PC-3 (cell line): ENCODE measurements around the gene RGS3. TPM values are rescaled to one million over a fixed set of nuclear protein-coding genes. Genes with fewer than 3 reads are reported as not detected.

Experiments
- ATAC-seq: fragments of 200-7000 bp; cut with Tn5 transposase; 2 replicates; pipeline ENCODE4 v1.9.1; 2020; ENCODE audit warnings: mild to moderate bottlenecking, moderate library complexity
- BruUV-seq: library from RNA; stranded (reverse); fragments of 400-500 nt; replicated peaks from 2 replicates; lab custom pipeline; 2021; lab: Mats Ljungman, UMichigan
- CTCF ChIA-PET: fragments of 300-600 bp; sonication (Branson Sonifier 250); formaldehyde crosslinking; loops from one replicate; lab custom pipeline; 2022; ENCODE audit warnings: antibody characterized with exemption; lab: Charles Lee
- POLR2A ChIA-PET: fragments of 300-600 bp; sonication (Branson Sonifier 250); formaldehyde crosslinking; loops from one replicate; lab custom pipeline; 2022; ENCODE audit warnings: antibody characterized with exemption; ENCODE audit not compliant: unreplicated experiment; lab: Charles Lee
- DNase-seq: peaks from one replicate; pipeline ENCODE4 v3.0.0-alpha.2; 2015
- H2AFZ ChIP-seq: fragments of 300-600 bp; sonication (generic); 2 replicates; pipeline ENCODE4 v1.6.0; 2016; ENCODE audit warnings: antibody characterized with exemption, low read length
- H3F3A ChIP-seq: fragments of 300-600 bp; sonication (generic); one replicate; pipeline ENCODE4 v1.6.0; 2017; ENCODE audit warnings: antibody characterized with exemption, low read length, control low read depth, mild to moderate bottlenecking; ENCODE audit not compliant: unreplicated experiment
- H3K27ac ChIP-seq: fragments of 300-600 bp; sonication (generic); 2 replicates; pipeline ENCODE4 v1.5.1; 2016; ENCODE audit warnings: mild to moderate bottlenecking, low read length
- H3K27me3 ChIP-seq: fragments of 300-600 bp; sonication (generic); 2 replicates; pipeline ENCODE4 v1.6.1; 2016; ENCODE audit warnings: low read length, mixed read lengths
- H3K36me3 ChIP-seq: fragments of 300-600 bp; sonication (generic); 2 replicates; pipeline ENCODE4 v1.6.1; 2016; ENCODE audit warnings: low read depth, mixed run types, low read length, mixed read lengths
- H3K4me1 ChIP-seq: fragments of 300-600 bp; sonication (generic); 2 replicates; pipeline ENCODE4 v1.5.1; 2016; ENCODE audit warnings: low read length; ENCODE audit not compliant: insufficient read depth
- H3K4me2 ChIP-seq: fragments of 300-600 bp; sonication (generic); 2 replicates; pipeline ENCODE4 v1.6.0; 2016; ENCODE audit warnings: low read length
- H3K4me3 ChIP-seq: fragments of 300-600 bp; sonication (generic); 2 replicates; pipeline ENCODE4 v1.5.1; 2016; ENCODE audit warnings: mild to moderate bottlenecking, low read length, mixed read lengths
- H3K79me2 ChIP-seq: fragments of 300-600 bp; sonication (generic); 2 replicates; pipeline ENCODE4 v1.6.1; 2017; ENCODE audit warnings: low read length, mixed read lengths
- H3K9ac ChIP-seq: fragments of 300-600 bp; sonication (generic); 2 replicates; pipeline ENCODE4 v1.6.0; 2016; ENCODE audit warnings: mild to moderate bottlenecking, low read length
- H3K9me2 ChIP-seq: fragments of 300-600 bp; sonication (generic); replicated peaks from 2 replicates; pipeline ENCODE4 v1.6.1; 2016; ENCODE audit warnings: mixed run types, low read length, mixed read lengths
- H3K9me3 ChIP-seq: fragments of 300-600 bp; sonication (generic); 2 replicates; pipeline ENCODE4 v1.6.1; 2016; ENCODE audit warnings: low read length, mixed read lengths
- H4K20me1 ChIP-seq: fragments of 300-600 bp; sonication (generic); 2 replicates; pipeline ENCODE4 v1.6.1; 2016; ENCODE audit warnings: low read length, mixed read lengths
- CTCF ChIP-seq: fragments of 300-600 bp; sonication (generic); conservative IDR thresholded peaks from 2 replicates; pipeline ENCODE4 v1.5.1; 2017; ENCODE audit warnings: antibody characterized with exemption, low read depth, mild to moderate bottlenecking, low read length
- EZH2 ChIP-seq: fragments of 300-600 bp; sonication (generic); IDR thresholded peaks from one replicate; pipeline ENCODE4 v1.6.1; 2017; ENCODE audit warnings: antibody characterized with exemption, mild to moderate bottlenecking, low read length; ENCODE audit not compliant: unreplicated experiment
- EZH2phosphoT487 ChIP-seq: fragments of 300-600 bp; sonication (generic); IDR thresholded peaks from 2 replicates; pipeline ENCODE4 v1.6.1; 2018; ENCODE audit warnings: mild to moderate bottlenecking, antibody characterized with exemption, low read length, borderline replicate concordance
- intact Hi-C: fragments of 100-400 bp; cut with micrococcal nuclease; formaldehyde crosslinking; loops from 2 replicates; pipeline ENCODE4 v1.9.0; 2023
- total RNA-seq: library from RNA; depleted of rRNA; stranded (reverse); fragments of >200 nt; gene quantifications from 2 replicates; pipeline ENCODE4 v1.2.3, GENCODE V29; 2014

Gene RGS3
- total RNA-seq, 1 experiment from 2014 or later: 26.3 TPM

- Histone ChIP-seq H3K9me2 (no peaks in the 10 kb centered on the region), H3K79me2 (no peaks in the 10 kb centered on the region), H3K4me2 (no peak overlapping the region), H3K4me3 (no peak overlapping the region), H3K27me3 (no peaks in the 10 kb centered on the region), H3K9me3 (no peaks in the 10 kb centered on the region), H3K27ac (no peak overlapping the region), H4K20me1 (no peaks in the 10 kb centered on the region), H3F3A (no peaks in the 10 kb centered on the region), H3K36me3 (no peaks in the 10 kb centered on the region), H3K9ac (no peak overlapping the region), H2AFZ (no peak overlapping the region), H3K4me1 (no peaks in the 10 kb centered on the region)
- no peak for TF ChIP-seq EZH2phosphoT487
- TF ChIP-seq CTCF: no peak
- no peak for TF ChIP-seq EZH2
- ATAC-seq (no peak), DNase-seq (no peak)
- POLR2A ChIA-PET: no interaction called here
- intact Hi-C loops: no loop called here
- no TSS peak for BruUV-seq
- CTCF ChIA-PET: no interaction called here
Observed at GRCh38 chr9:113631871-113632665, 168.5 kb downstream of the RGS3 start.

- Histone ChIP-seq H3K36me3 (no peaks in the 10 kb centered on the region), H3K9ac (no peak overlapping the region), H3K9me2 (no peaks in the 10 kb centered on the region), H3K79me2 (no peaks in the 10 kb centered on the region), H4K20me1 (no peaks in the 10 kb centered on the region), H3K4me1 (no peaks in the 10 kb centered on the region), H3K27me3 (no peaks in the 10 kb centered on the region), H3K4me3 (no peak overlapping the region), H3K27ac (no peak overlapping the region), H3K4me2 (no peak overlapping the region), H2AFZ (no peak overlapping the region), H3K9me3 (no peaks in the 10 kb centered on the region), H3F3A (no peaks in the 10 kb centered on the region)
- CTCF ChIA-PET: no interaction called here
- POLR2A ChIA-PET: no interaction called here
- intact Hi-C loops: no loop called here
- ATAC-seq (no peak), DNase-seq (no peak)
- no peak for TF ChIP-seq EZH2
- no peak for TF ChIP-seq EZH2phosphoT487
- TF ChIP-seq CTCF: no peak
- no TSS peak for BruUV-seq
Observed at GRCh38 chr9:113632776-113633590, 169.5 kb downstream of the RGS3 start.
